Kidney (tissue), 14 donors: Measurements from ENCODE around the gene SHISA6. TPM values are rescaled to one million over a fixed set of nuclear protein-coding genes. Genes with fewer than 3 reads are reported as not detected.

Source experiments
- DNase-seq, 5 donors: peaks; one replicate each; pipeline ENCODE4 v3.0.0-alpha.2; 2013 to 2020
- FAIRE-seq: peaks from 2 replicates; lab custom pipeline; 2012; peaks lifted over from hg19 to GRCh38; lab: Jason Lieb, UNC
- H3K27ac ChIP-seq, 2 donors: one replicate each; pipeline ENCODE4 v1.7.0; 2013; ENCODE audit warnings: low read depth in 2 of 2, low read length in 2 of 2, inconsistent platforms in 1 of 2
- H3K27me3 ChIP-seq: one replicate; pipeline ENCODE4 v1.7.1; 2013; ENCODE audit warnings: low read length, inconsistent platforms; ENCODE audit not compliant: control insufficient read depth, insufficient read depth
- H3K36me3 ChIP-seq, 3 donors: one replicate each; pipeline versions ENCODE4 v1.7.0 to v1.7.1; 2013; ENCODE audit warnings: low read length in 3 of 3, control low read depth in 1 of 3, inconsistent platforms in 1 of 3; ENCODE audit not compliant: insufficient read depth in 3 of 3, control insufficient read depth in 2 of 3
- H3K4me1 ChIP-seq, 3 donors: one replicate each; pipeline versions ENCODE4 v1.7.0 to v1.7.1; 2013; ENCODE audit warnings: low read length in 3 of 3, inconsistent platforms in 1 of 3, low read depth in 1 of 3; ENCODE audit not compliant: control insufficient read depth in 2 of 3, insufficient read depth in 2 of 3
- H3K4me3 ChIP-seq, 3 donors: one replicate each; pipeline versions ENCODE4 v1.7.0 to v1.8.1; 2013; ENCODE audit warnings: low read length in 3 of 3, control low read depth in 1 of 3, inconsistent platforms in 1 of 3
- H3K9ac ChIP-seq, 3 donors: one replicate each; pipeline versions ENCODE4 v1.7.0 to v1.7.1; 2013; ENCODE audit warnings: low read length in 3 of 3, control low read depth in 1 of 3, inconsistent platforms in 1 of 3
- H3K9me3 ChIP-seq, 3 donors: one replicate each; pipeline versions ENCODE4 v1.7.0 to v1.7.1; 2013; ENCODE audit warnings: low read length in 3 of 3, control low read depth in 1 of 3, inconsistent platforms in 1 of 3; ENCODE audit not compliant: control insufficient read depth in 2 of 3, insufficient read depth in 1 of 3
- intact Hi-C: fragments of 100-400 bp; cut with DNase I; formaldehyde crosslinking; loops from one replicate; pipeline ENCODE4 v1.11.1; 2022
- polyA plus RNA-seq: library from polyadenylated mRNA; stranded (reverse); fragments of 350-450 nt; fragmentation: Illumina TruSeq; extraction: RNeasy Lipid Tissue Mini Kit (QIAGEN cat#74804); gene quantifications from one replicate; pipeline ENCODE4 v1.2.3, GENCODE V29; 2014; ENCODE audit warnings: low read depth, low replicate concordance; ENCODE audit not compliant: insufficient read depth
- total RNA-seq: library from RNA; stranded (reverse); fragmentation: NEBNext Ultra II Directional; extraction: Animal tissue kit (Norgen Biotek cat#: 25700); gene quantifications from one replicate; pipeline ENCODE4 v1.2.1, GENCODE V29; 2021
- TF ChIP-seq, protein P1 (sequence below): IDR thresholded peaks from 3 replicates; pipeline ENCODE4 v1.5.1; 2012; ENCODE audit warnings: mild to moderate bottlenecking, moderate library complexity, borderline replicate concordance; ENCODE audit not compliant: insufficient read depth; ENCODE audit errors: extremely low read depth
- donor health status: control.
- donor health status: control.
- donor health status: control.
- donor health status: control.
- donor health status: control.
- donor health status: DM: yes; HTN: yes; CAD: no.
- donor health status: Normal renal cell carcinoma (clear cell type).

The SHISA6 gene
- total and polyA plus RNA-seq, 2 donors from 2014 or later: 0.84 to 1.0 TPM

- H3K9me3 ChIP-seq: no peaks in the 10 kb centered on the region
- TF ChIP-seq, protein P1, sequence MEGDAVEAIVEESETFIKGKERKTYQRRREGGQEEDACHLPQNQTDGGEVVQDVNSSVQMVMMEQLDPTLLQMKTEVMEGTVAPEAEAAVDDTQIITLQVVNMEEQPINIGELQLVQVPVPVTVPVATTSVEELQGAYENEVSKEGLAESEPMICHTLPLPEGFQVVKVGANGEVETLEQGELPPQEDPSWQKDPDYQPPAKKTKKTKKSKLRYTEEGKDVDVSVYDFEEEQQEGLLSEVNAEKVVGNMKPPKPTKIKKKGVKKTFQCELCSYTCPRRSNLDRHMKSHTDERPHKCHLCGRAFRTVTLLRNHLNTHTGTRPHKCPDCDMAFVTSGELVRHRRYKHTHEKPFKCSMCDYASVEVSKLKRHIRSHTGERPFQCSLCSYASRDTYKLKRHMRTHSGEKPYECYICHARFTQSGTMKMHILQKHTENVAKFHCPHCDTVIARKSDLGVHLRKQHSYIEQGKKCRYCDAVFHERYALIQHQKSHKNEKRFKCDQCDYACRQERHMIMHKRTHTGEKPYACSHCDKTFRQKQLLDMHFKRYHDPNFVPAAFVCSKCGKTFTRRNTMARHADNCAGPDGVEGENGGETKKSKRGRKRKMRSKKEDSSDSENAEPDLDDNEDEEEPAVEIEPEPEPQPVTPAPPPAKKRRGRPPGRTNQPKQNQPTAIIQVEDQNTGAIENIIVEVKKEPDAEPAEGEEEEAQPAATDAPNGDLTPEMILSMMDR: no peak
- DNase-seq: no peak
- no peak overlapping the region for H3K4me3 ChIP-seq
- no peak overlapping the region for H3K9ac ChIP-seq
- no peaks in the 10 kb centered on the region for H3K4me1 ChIP-seq
- no peaks in the 10 kb centered on the region for H3K36me3 ChIP-seq
- H3K27me3 ChIP-seq: no peaks in the 10 kb centered on the region
- no peak overlapping the region for H3K27ac ChIP-seq
- intact Hi-C loops: no loop called here
- FAIRE-seq: no peak
These were observed 213.1 kb downstream of the SHISA6 start for GRCh38 chr17:11454096-11454495.

DNA sequence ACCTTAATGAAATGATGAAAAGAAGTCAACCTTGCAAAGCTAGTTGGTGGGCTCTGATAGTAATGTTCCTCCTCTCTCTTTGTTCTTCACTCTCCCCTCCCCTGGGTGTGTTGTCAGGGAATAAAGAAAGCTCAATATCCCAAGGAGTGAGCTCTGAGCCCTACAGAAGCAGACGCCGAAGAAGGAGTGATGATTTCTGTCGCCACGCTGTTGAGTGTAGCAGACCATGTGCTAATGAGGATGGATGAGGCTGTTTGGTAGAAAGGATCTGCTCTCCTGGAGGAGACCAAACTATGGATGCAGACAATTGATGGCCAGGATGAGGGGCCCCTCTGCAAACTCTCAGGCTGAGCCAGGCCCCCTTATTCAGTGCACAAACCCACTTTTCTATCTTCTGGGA, 217.3 kb downstream of the SHISA6 start:
- no peaks in the 10 kb centered on the region for H3K36me3 ChIP-seq
- no peaks in the 10 kb centered on the region for H3K9me3 ChIP-seq
- intact Hi-C loops: no loop called here
- no peaks in the 10 kb centered on the region for H3K4me1 ChIP-seq
- no peak for DNase-seq
- no peak overlapping the region for H3K4me3 ChIP-seq
- no peak for FAIRE-seq
- H3K27me3 ChIP-seq: no peaks in the 10 kb centered on the region
- H3K9ac ChIP-seq: no peak overlapping the region
- H3K27ac ChIP-seq: no peak overlapping the region
- TF ChIP-seq, protein P1: no peak

GRCh38 chr17:11459861-11460331, 218.9 kb downstream of the SHISA6 start:
- H3K9me3 ChIP-seq: no peaks in the 10 kb centered on the region
- no peak overlapping the region for H3K27ac ChIP-seq
- peak in 2 of 5 donors; percentile 7 to 23 for DNase-seq
- H3K36me3 ChIP-seq: no peaks in the 10 kb centered on the region
- intact Hi-C loops: no loop called here
- no peaks in the 10 kb centered on the region for H3K27me3 ChIP-seq
- no peak for FAIRE-seq
- TF ChIP-seq, protein P1: no peak
- no peak overlapping the region for H3K4me3 ChIP-seq
- no peak overlapping the region for H3K9ac ChIP-seq
- H3K4me1 ChIP-seq: no peaks in the 10 kb centered on the region

DNA sequence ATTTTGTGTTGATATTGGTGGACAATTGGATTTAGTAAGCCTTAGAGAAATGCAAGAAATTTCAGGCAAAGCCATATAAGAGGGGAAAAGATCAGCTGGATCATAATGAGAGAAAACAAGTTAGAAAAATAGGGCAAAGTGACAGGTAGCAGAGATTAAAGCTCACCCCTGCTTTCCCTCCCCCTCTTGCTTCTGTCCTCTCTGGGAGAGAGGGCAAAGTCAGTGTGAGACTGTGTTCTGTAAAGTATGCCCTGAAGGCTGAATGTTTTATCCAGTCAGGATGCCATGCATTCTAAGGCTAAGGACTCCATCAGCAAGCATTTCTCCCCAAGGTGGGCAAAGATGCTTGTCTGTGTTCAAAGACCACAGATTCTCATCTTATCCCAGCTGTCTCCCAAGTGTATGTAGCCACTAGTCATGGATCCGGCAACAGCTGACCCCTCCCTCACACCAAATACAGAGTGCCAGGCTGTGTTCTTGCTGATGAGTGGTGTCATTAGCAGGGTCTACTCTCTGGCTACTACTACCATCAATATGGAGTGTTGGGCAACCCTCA, 221.1 kb downstream of the SHISA6 start:
- no peaks in the 10 kb centered on the region for H3K9me3 ChIP-seq
- H3K36me3 ChIP-seq: no peaks in the 10 kb centered on the region
- TF ChIP-seq, protein P1: no peak
- FAIRE-seq (no peak), DNase-seq (no peak)
- H3K27me3 ChIP-seq: no peaks in the 10 kb centered on the region
- no peak overlapping the region for H3K27ac ChIP-seq
- H3K9ac ChIP-seq: no peak overlapping the region
- no peak overlapping the region for H3K4me3 ChIP-seq
- intact Hi-C loops: no loop called here
- H3K4me1 ChIP-seq: no peaks in the 10 kb centered on the region
